ENCODE measurements around the gene PAFAH2.

PAFAH2 gene

GRCh38 chr1:25997828-25998761 is at the start of gene PAFAH2:
TSS of gene PAFAH2 (minus strand) at chr1:25998063. CDS start at chr1:25990816, 7,247 bp downstream.
- peak; percentile 99 for DNase-seq

- DNase-seq, result no peak
Measured at GRCh38 chr1:26047278-26047874, 49.5 kb upstream of the PAFAH2 start.

- no peak for DNase-seq
Measured at GRCh38 chr1:26046246-26047095, 48.6 kb upstream of the PAFAH2 start.

GRCh38 chr1:26045722-26046245 is 47.9 kb upstream of the PAFAH2 start, which contains the start of gene SLC30A2:
TSS of gene SLC30A2 (minus strand) at chr1:26046118. CDS start at chr1:26045896, 222 bp downstream.
- DNase-seq, result no peak

- no peak for DNase-seq
Measured at GRCh38 chr1:26044971-26045721, 47.3 kb upstream of the PAFAH2 start.

- DNase-seq, result no peak
Measured at GRCh38 chr1:26044414-26044813, 46.6 kb upstream of the PAFAH2 start.

- no peak for DNase-seq
Measured at GRCh38 chr1:26043765-26044164, 45.9 kb upstream of the PAFAH2 start.

- no peak for DNase-seq
Measured at GRCh38 chr1:26041978-26042377, 44.1 kb upstream of the PAFAH2 start.

GRCh38 chr1:26041401-26041800 is 43.5 kb upstream of the PAFAH2 start:
- no peak for DNase-seq

- DNase-seq, result no peak
Measured at GRCh38 chr1:26038904-26039303, 41.0 kb upstream of the PAFAH2 start.

- no peak for DNase-seq
Measured at GRCh38 chr1:26038477-26038876, 40.6 kb upstream of the PAFAH2 start.

- DNase-seq, result no peak
Measured at GRCh38 chr1:26037904-26038303, 40.0 kb upstream of the PAFAH2 start.

- DNase-seq, result no peak
Measured at GRCh38 chr1:26036756-26037281, 39.0 kb upstream of the PAFAH2 start.

- peak; percentile 85 for DNase-seq
Measured at GRCh38 chr1:26035959-26036755, 38.3 kb upstream of the PAFAH2 start.

- DNase-seq, result peak; percentile 94
Measured at GRCh38 chr1:26035203-26035958, 37.5 kb upstream of the PAFAH2 start.

- DNase-seq, result no peak
Measured at GRCh38 chr1:26034504-26035202, 36.8 kb upstream of the PAFAH2 start.

- peak; percentile 22 for DNase-seq
Measured at GRCh38 chr1:26032656-26033357, 34.9 kb upstream of the PAFAH2 start.

GRCh38 chr1:26031611-26032220 is 33.9 kb upstream of the PAFAH2 start:
- DNase-seq, result no peak
